HepG2 (cell line): Measurements from ENCODE around the gene XXYLT1. TPM values are rescaled to one million over a fixed set of nuclear protein-coding genes. Genes with fewer than 3 reads are reported as not detected.
A peak's percentile ranks its signal among the peaks of the same experiment; 100 is the strongest.

Experiments
- AHR ChIP-seq: IDR thresholded peaks from 2 replicates; pipeline ENCODE4 v1.6.1; 2018; ENCODE audit warnings: missing genetic modification reagents, missing compliant biosample characterization
- DZIP1 ChIP-seq: sonication (generic); formaldehyde crosslinking; IDR thresholded peaks from 2 replicates; pipeline ENCODE4 v1.5.0; 2020; ENCODE audit warnings: mild to moderate bottlenecking, missing genetic modification reagents
- PPARG ChIP-seq: conservative IDR thresholded peaks from 2 replicates; pipeline ENCODE4 v1.6.1; 2016; ENCODE audit warnings: missing biosample characterization, missing genetic modification reagents
- ZBTB46 ChIP-seq: sonication (generic); formaldehyde crosslinking; IDR thresholded peaks from 2 replicates; pipeline ENCODE4 v1.4.0; 2020; ENCODE audit warnings: mild to moderate bottlenecking, missing genetic modification reagents, borderline replicate concordance
- ZNF124 ChIP-seq: sonication (generic); formaldehyde crosslinking; IDR thresholded peaks from 2 replicates; pipeline ENCODE4 v1.4.0; 2020; ENCODE audit warnings: missing genetic modification reagents
- ZNF235 ChIP-seq: sonication (generic); formaldehyde crosslinking; IDR thresholded peaks from 2 replicates; pipeline ENCODE4 v1.8.1; 2023; ENCODE audit warnings: mild to moderate bottlenecking, missing genetic modification reagents, borderline replicate concordance
- ZNF772 ChIP-seq: sonication (generic); formaldehyde crosslinking; IDR thresholded peaks from 2 replicates; pipeline ENCODE4 v1.5.0; 2020; ENCODE audit warnings: mild to moderate bottlenecking, missing genetic modification reagents
- ZNF781 ChIP-seq: sonication (generic); formaldehyde crosslinking; IDR thresholded peaks from 2 replicates; pipeline ENCODE4 v1.5.1; 2020; ENCODE audit warnings: borderline replicate concordance, mild to moderate bottlenecking, missing genetic modification reagents; ENCODE audit errors: not compliant biosample characterization
- polyA plus RNA-seq, 8 experiments: library from polyadenylated mRNA; depleted of rRNA in 3 of 8; stranded (reverse) in 7 of 8; unstranded in 1 of 8; fragments of >200 nt; fragmentation: Illumina TruSeq in 4 of 8; extraction: Trizol in 4 of 8; gene quantifications; 2 replicates each; pipeline versions ENCODE4 v1.2.1 to v1.2.3, GENCODE V29; 2011 to 2016; ENCODE audit warnings: low read depth in 4 of 8, missing spikeins in 1 of 8, mixed read lengths in 1 of 8; ENCODE audit not compliant: insufficient read depth in 1 of 8
- total RNA-seq, 5 experiments: library from RNA; depleted of rRNA; stranded (reverse); fragments of >200 nt; fragmentation: Illumina TruSeq; extraction: Trizol; gene quantifications; 2 replicates each; pipeline ENCODE4 v1.2.3, GENCODE V29; 2016; ENCODE audit warnings: low read depth in 1 of 5

The XXYLT1 gene
- total and polyA plus RNA-seq, 2 of the 13 experiments (the other 11 are each of a cell fraction or from before 2014, with no cell fraction given) = 17.7 to 19.0 TPM

GRCh38 chr3:195164573-195165264, 106.2 kb downstream of the XXYLT1 start (continued):
- TF ChIP-seq AHR (CRISPR knock-in tag) = no peak
- TF ChIP-seq PPARG (CRISPR knock-in tag) = peak; percentile 96
- peak; percentile 50; the same call in 1 of the 2 replicates for TF ChIP-seq ZNF772 (CRISPR knock-in tag)
- no peak for TF ChIP-seq DZIP1
- TF ChIP-seq ZNF235 (CRISPR knock-in tag) = no peak
- TF ChIP-seq ZNF124 (CRISPR knock-in tag) = peak; percentile 73; the same call in 1 of the 2 replicates
- peak; percentile 16 for TF ChIP-seq ZNF781
- 0 out of 2 replicates have a peak, but pooled peaks have one; percentile 11 for TF ChIP-seq ZBTB46
